HG03159 (cell line): Measurements from ENCODE around the gene KCNK17.

Experiments used
- ATAC-seq: cut with Tn5 transposase; IDR thresholded peaks from one replicate; pipeline ENCODE4 v1.9.1; 2021; ENCODE audit warnings: mild to moderate bottlenecking, moderate library complexity; ENCODE audit not compliant: unreplicated experiment

KCNK17 gene

DNA sequence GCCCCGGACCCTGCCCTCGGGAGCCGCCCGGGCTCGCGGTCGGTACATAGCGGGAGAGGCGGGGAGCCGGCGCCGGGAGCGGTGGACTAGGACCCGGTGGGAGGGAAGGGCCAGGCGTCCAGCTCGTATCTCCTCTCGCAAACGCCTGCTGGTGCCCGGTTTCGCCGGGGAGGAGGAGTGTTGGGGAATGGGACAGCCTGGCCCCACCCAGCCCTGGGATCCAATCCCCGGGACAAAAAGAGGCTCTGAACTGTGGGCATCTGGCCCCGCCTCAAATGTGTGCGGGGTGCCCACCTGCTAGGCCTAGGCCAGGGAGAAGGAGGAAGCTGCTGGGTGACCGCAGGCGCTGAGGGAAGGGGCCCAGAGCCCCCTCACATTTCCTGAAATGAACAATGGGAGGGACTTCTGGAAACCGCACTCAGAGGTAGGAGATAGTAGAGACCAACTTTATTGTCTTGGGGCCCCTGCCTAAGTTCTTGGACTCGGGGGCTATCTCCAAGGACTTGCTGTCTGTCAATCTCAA is at the start of gene KCNK17:
Gene KCNK17 (minus strand): TSS at position 147 of the 523 bp plus-strand sequence. CDS start 99 bp downstream, at position 48.
- no peak for ATAC-seq

DNA sequence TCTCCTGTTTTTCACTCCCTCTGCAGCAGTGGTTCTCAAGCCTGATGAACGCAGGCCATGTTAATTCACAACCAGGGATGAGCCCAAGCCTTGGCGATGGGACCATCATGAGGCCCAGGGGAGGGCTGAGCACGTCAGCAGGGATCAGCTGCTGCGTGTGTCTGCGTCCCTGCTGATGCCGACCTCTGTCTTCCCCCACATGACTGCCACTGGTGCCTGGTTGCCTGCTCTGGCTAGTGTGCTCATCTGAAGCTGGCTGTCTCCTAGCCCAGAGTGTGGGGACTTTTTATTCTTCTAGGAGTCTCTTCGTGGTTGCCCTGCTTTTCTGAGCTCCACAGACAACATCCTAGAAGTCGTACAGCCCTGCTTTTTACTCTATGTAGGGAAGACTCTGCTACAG is 49.1 kb upstream of the KCNK17 start:
- ATAC-seq, result no peak

DNA sequence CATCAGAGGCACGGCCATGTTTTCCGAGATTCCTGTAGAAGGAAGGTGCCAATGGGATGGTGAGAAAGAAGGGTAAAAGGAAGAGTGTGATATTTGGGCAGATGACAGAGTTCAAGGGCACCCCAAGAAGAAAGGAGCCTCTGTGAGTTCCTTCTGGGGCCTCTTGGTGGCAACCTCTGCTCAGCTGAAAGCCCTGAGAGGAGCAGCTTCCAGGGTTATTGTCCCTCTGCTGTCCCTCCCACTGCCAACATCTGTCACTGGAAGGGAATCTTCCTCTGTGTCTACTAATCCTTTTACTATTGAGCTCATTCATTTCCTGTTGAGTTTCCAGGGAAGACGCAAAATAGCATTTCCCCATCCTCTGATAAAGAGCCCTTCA is 48.3 kb upstream of the KCNK17 start:
- ATAC-seq, result no peak

DNA sequence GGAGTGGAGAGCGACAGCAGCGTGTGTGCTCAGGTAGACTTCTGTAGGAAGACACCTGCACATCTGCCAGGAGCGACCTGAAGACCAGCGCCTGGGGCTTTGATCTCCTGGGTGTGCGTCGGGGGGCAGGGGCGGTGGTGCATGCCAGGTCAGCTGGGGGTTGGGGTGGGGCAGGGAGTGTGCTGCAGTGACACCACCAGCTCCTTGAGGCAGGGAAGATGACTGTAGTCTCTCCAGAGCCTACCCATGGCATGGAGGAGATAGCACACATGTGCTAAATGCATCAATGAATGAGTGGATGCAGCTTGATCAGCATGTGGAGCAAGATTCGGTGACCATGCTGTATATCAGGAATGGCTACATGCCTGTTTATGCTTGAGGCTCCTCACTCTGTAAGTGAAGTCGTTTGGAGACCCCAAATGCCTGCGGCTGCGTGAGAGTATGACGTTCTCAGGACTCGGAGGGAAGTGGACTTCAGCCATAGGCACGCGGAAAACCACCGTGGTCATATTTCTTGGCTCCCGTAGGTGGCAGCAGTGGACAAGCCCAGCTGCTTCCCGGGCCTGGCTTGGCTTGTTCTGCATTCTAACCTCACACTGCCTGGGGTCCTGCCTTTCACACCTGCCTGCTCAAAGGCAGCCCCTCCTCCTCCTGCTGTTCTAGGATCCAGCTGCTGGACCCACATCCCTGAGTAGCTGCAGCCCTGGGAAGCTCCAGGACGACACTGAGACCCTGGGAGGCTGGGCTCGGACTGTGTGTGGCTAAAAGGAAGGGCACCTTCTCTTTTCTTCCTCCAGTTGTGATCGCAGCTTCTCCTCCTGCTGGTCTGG is 47.7 kb upstream of the KCNK17 start:
- no peak for ATAC-seq

DNA sequence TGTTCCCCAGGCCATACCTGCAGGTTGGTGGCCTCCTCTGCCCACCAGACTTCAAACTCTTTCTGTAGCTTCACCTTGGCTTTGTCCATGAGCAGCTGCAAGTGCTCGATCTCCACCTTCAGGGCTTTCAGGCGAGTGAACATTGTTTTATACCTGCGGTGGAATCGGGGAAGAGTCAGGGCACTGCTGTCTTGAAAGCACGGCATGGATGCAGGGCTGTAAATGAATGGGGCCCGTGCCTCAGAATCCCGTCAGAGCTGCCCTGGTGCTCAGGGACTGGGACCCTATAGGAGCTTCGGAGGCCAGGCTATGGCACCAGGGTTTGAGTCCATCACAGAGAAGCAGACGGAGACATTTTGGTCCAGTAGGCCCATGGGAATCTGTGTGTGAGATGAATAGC is 46.2 kb upstream of the KCNK17 start:
- ATAC-seq, result no peak

DNA sequence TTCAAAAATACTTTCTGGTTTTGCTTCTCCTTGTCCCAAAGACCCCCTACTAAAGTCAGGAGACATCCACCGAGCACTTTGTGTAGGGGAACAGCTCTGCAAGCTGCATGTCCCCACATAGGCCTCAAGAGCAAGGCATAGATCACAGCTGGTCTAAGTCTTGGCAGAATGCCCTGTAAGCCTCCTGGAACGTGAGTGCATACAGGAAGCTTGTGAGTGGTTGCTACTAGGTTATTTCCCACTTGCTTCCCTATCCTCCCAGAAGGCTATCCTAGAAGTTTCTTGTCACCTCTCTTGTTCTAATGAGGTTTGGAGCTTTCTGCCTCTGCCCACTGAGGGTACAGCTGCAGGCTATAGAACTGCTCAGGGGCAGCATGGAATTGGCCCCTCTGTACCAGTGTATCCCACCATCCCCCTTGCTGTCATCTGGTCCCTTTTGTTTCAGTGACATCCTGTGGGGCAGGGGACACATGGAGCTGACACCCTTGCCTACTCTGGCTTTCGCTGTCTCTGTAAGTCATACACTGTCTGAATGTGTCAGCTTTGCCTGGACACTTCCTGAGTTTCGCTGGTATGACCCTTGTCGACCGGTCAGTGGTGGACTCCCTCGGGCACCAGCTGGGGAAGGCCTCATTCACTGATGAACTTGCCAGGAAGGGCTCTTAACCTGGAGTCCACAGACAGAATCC is 43.9 kb upstream of the KCNK17 start:
- ATAC-seq, result no peak

- ATAC-seq, result no peak
These were observed 39.6 kb upstream of the KCNK17 start for GRCh38 chr6:39353698-39354315.

GRCh38 chr6:39350723-39351505 is 36.7 kb upstream of the KCNK17 start:
- ATAC-seq, result no peak

DNA sequence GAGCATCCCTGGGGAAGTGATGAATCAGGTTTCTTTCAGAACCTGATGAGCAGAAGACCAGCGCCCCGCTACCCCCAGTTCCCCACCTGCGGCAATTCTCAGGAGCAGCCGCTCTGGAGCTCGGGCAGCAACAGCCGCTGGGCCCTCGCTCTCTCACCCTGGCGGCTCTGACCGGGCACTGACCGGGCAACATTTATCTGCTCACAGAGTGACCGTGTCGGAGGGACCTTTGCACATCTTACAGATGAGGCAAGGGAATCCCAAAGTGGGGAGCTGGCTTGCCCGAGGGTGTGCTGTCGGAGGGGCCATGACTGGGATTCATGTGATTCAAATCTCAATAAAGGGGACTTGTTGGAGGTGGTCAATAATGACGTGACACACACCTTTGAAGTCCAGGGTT is 34.5 kb upstream of the KCNK17 start:
- ATAC-seq, result no peak

DNA sequence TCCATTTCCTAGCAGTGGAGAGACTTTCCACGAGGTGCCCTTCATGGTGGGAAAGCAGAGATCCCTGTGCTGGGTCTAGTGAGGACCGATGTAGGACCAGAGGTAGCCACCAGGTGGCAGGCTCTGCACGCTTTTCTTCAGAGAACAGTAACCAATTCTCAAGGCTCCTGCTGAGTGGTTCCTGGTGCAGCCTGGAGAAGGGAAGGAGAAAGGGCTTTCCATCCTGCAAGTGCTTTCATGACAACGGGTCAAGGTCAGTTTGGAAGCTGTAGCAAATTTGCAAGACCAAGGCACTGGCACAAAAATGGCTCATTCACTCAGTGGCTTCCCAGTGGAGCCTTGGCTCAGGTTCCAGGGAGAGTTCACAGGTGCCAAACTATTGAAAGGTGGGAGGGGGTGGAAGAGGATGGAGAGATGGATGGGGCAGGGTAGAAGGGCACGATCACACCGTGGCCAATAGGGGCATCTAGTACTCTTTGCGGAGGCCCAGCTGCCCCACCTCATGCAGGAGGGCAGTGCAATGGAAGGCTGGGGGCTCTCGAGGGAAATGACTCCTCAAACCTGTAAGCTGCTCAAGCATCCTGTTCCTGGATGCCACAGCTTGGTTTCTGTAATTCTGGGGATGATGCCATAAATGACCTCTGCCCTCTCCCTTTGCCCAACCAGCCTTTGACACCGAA is 33.8 kb upstream of the KCNK17 start:
- ATAC-seq, result peak; percentile 60

DNA sequence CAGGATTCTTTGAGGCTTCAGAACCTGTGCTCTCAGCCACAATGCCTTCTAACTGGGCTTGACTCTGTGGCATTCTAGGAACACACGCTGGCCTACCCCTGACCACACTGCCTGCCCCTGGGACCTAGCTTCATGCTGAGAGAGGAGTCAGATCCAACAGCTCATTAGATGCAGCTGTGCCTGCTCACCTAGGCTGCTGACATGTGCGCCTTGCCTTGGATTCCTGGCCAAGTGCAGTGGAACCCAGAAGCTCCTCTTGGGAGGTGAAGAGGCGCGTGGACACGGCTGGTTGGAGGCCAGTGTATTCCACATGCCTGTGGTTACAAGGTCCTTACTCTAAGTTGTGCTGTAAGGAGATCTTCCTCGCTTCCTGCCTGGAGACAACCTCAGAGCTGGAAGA is 33.0 kb upstream of the KCNK17 start:
- no peak for ATAC-seq

DNA sequence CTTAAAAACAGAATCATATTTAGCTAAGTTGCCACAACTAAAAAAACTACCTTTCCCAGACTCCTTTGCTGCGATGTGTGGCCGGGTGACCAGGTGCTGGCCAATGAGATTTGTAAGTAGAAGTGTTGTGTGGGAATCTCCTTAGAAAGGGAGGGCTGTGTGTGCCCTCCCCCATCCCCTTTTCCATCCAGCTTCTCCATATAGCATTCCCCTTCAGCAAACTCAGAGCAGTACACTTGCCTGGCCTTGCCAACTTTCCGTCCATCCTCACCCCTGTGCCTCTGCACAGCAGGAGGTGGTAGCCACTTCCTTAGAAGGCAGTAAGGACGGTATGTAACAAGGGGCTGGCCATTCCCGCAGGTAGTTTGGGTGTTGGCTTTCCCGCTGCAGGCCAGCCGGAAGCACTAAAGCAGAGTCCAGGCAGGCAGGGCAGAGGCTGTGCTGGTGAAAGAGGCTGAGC is 30.6 kb upstream of the KCNK17 start:
- ATAC-seq, result no peak

GRCh38 chr6:39343396-39343870 is 29.2 kb upstream of the KCNK17 start:
- no peak for ATAC-seq

- ATAC-seq, result no peak
These were observed 28.6 kb upstream of the KCNK17 start for GRCh38 chr6:39342692-39343395.

GRCh38 chr6:39341937-39342336 is 27.7 kb upstream of the KCNK17 start:
- ATAC-seq, result no peak

- ATAC-seq, result no peak
These were observed 27.1 kb upstream of the KCNK17 start for GRCh38 chr6:39341352-39341751.

DNA sequence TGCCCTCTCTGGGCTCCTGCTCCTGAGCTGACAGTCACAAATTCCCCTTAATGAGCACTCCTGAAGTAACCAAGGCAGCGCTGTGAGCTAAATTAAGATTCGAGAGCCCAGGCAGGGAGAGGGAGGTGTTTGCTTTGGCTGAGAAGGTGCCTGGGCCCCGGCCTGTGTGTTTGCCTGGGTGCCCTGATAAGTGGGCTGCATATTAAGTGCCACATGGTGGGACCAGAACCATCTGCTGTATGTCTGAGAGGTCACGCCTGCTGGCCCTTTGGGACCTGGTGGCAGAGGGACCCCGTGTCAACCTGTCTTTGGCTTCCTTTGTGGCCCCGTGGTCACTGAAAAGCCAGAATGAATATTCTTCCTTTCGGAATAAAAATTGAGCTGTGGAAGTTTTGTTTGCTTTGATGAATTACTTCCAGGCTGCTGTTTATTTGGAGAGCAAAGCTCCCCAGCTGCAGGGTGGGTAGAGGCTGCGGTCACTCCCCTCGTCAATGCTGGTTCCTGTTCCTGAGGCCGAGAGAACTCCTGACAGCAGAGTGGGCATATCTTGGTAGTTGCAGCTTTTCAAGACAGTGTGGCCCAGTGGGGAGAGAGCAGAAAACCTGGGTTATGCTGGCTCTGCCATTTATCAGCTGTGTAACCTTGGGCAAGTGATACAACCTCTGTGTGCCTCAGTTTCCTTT is 25.8 kb upstream of the KCNK17 start:
- ATAC-seq, result no peak

GRCh38 chr6:39339096-39339867 is 25.1 kb upstream of the KCNK17 start:
- no peak for ATAC-seq
